ENCODE data around the gene MRPS10. TPM values are rescaled to one million over a fixed set of nuclear protein-coding genes. Genes with fewer than 3 reads are reported as not detected.

The MRPS10 gene
- total RNA-seq, 4 donors from 2014 or later, result 14.3 to 24.5 (median 23.0) TPM

- Histone ChIP-seq H3K4me3 (no peak overlapping the region), H3K27ac (no peak overlapping the region), H3K9me3 (no peaks in the 10 kb centered on the region), H3K27me3 (no peaks in the 10 kb centered on the region), H3K4me1 (peaks cover 0 to 22% (median 3%) of the 10 kb centered on the region in 4 donors), H3K36me3 (peaks cover 0 to 11% (median 0%) of the 10 kb centered on the region in 3 donors)
- no peak for DNase-seq
- TF ChIP-seq CTCF (IDR thresholded peaks at IDR 0.05) (no peak), POLR2A (IDR thresholded peaks at IDR 0.05) (no peak)
Measured at GRCh38 chr6:42229506-42230119, 12.0 kb upstream of the MRPS10 start.

GRCh38 chr6:42228305-42228704 lies 10.6 kb upstream of the MRPS10 start:
- Histone ChIP-seq H3K9me3 (no peaks in the 10 kb centered on the region), H3K36me3 (peaks cover 0 to 11% (median 0%) of the 10 kb centered on the region in 3 donors), H3K4me1 (peaks cover 0 to 22% (median 3%) of the 10 kb centered on the region in 4 donors), H3K27ac (no peak overlapping the region), H3K4me3 (no peak overlapping the region), H3K27me3 (no peaks in the 10 kb centered on the region)
- no peak for TF ChIP-seq POLR2A (IDR thresholded peaks at IDR 0.05)
- no peak for TF ChIP-seq CTCF (IDR thresholded peaks at IDR 0.05)
- DNase-seq, result no peak

GRCh38 chr6:42227173-42227850 lies 9.7 kb upstream of the MRPS10 start:
- Histone ChIP-seq H3K27me3 (no peaks in the 10 kb centered on the region), H3K9me3 (no peaks in the 10 kb centered on the region), H3K4me1 (peaks cover 0 to 22% (median 3%) of the 10 kb centered on the region in 4 donors), H3K27ac (peak overlapping the region in 3 of 4 donors; percentile 54 to 82 (median 74)), H3K36me3 (peaks cover 0 to 6% (median 0%) of the 10 kb centered on the region in 3 donors), H3K4me3 (peak overlapping the region in 2 of 4 donors; percentile 6 to 10)
- TF ChIP-seq CTCF (IDR thresholded peaks at IDR 0.05) (no peak), POLR2A (IDR thresholded peaks at IDR 0.05) (no peak)
- DNase-seq, result no peak

DNA sequence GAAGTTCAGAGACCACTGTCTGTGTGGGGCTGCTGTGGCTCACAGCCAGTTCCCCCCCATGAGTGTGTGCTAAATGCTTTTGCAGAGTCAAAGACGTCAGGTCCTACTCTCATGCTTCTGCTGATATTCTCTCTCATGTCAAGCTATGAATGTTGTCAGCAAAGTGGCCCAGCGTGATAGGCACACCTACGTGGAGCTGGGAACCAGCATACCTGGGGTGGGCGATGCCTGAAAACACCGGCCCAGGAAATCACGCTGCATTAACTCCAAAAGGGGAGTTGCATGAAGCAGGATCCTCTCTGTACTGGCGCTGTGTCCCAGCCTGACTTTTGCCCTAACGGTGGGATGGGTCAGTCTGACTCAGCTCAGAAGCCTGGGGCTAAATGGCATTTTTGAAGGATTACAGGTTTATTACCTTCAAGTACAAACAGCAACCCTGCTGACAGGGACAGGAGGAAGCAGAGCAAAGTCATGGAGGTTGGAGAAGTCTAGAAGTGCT lies 9.0 kb upstream of the MRPS10 start:
- DNase-seq, result peak in 2 of 3 donors; percentile 74 to 77
- Histone ChIP-seq H3K36me3 (peaks cover 0 to 5% (median 0%) of the 10 kb centered on the region in 3 donors), H3K27me3 (no peaks in the 10 kb centered on the region), H3K9me3 (no peaks in the 10 kb centered on the region), H3K27ac (peak overlapping the region in 3 of 4 donors; percentile 54 to 82 (median 74)), H3K4me3 (peak overlapping the region in 2 of 4 donors; percentile 0 to 10), H3K4me1 (peaks cover 0 to 22% (median 3%) of the 10 kb centered on the region in 4 donors)
- TF ChIP-seq POLR2A (IDR thresholded peaks at IDR 0.05) (peak in 1 of 2 donors; percentile 51), CTCF (IDR thresholded peaks at IDR 0.05) (peak in 1 of 6 experiments; percentile 8)

DNA sequence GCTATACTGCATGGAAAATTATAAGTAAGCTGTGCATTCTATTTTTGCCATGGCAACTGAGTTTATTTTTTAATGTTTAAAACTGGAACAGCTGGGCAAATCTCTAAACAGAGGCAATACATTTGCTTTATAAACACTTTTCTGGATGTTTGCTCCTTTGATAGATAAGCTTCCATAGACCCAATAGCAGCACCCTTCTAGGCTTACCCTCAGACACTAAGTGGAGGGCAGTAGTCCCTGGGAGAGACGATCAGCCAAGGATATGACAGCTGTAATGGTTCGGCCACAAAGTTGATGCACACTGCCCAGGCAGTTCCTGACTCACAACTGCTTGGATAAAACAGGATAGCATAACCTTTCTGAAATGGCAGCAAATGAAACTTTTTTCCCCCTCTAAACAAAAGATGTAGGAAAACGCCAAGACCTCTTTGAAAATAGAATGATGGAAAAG lies 8.5 kb upstream of the MRPS10 start:
- H3K27me3 ChIP-seq, result no peaks in the 10 kb centered on the region
- no peak for DNase-seq
- H3K9me3 ChIP-seq, result no peaks in the 10 kb centered on the region
- H3K27ac ChIP-seq, result peak overlapping the region in 3 of 4 donors; percentile 20 to 82 (median 74)
- TF ChIP-seq CTCF (IDR thresholded peaks at IDR 0.05) (no peak), POLR2A (IDR thresholded peaks at IDR 0.05) (no peak)
- H3K4me3 ChIP-seq, result peak overlapping the region in 1 of 4 donors; percentile 0
- peaks cover 0 to 22% (median 3%) of the 10 kb centered on the region in 4 donors for H3K4me1 ChIP-seq
- H3K36me3 ChIP-seq, result peaks cover 0 to 5% (median 0%) of the 10 kb centered on the region in 3 donors

Measured in Peyer's patch (tissue), 4 donors.